Activated B cell treated with CpG ODN at 0.5 μM for 24 hours (primary cell): ENCODE results near the gene ICE1. TPM values are rescaled to one million over a fixed set of nuclear protein-coding genes. Genes with fewer than 3 reads are reported as not detected.

Source experiments
- ATAC-seq: fragments of 200-7000 bp; cut with Tn5 transposase; one replicate; pipeline ENCODE4 v1.10.0; 2021; ENCODE audit warnings: low read depth, mild to moderate bottlenecking, moderate library complexity
- CTCF ChIA-PET: fragments of 350-600 bp; sonication (Branson Sonifier 250); formaldehyde crosslinking; loops from one replicate; lab custom pipeline; 2021; ENCODE audit warnings: antibody characterized with exemption; lab: Charles Lee
- POLR2A ChIA-PET: fragments of 350-600 bp; sonication (Branson Sonifier 250); formaldehyde crosslinking; loops from one replicate; lab custom pipeline; 2021; ENCODE audit warnings: antibody characterized with exemption; lab: Charles Lee
- DNase-seq: peaks from one replicate; pipeline ENCODE4 v3.0.0; 2022
- H3K27ac Mint-ChIP-seq: one replicate; pipeline ENCODE4 v1.8.0; 2020; ENCODE audit warnings: mixed read lengths
- H3K27me3 Mint-ChIP-seq: one replicate; pipeline ENCODE4 v1.8.0; 2021; ENCODE audit warnings: mixed read lengths
- H3K36me3 Mint-ChIP-seq: one replicate; pipeline ENCODE4 v1.8.0; 2021; ENCODE audit warnings: low read depth, mixed read lengths
- H3K4me1 Mint-ChIP-seq: one replicate; pipeline ENCODE4 v1.8.0; 2021; ENCODE audit warnings: mixed read lengths
- H3K4me3 Mint-ChIP-seq: one replicate; pipeline ENCODE4 v1.8.0; 2020; ENCODE audit warnings: mild to moderate bottlenecking, mixed read lengths
- H3K9me3 Mint-ChIP-seq: one replicate; pipeline ENCODE4 v1.8.0; 2020; ENCODE audit warnings: mixed read lengths
- CTCF ChIP-seq: fragments of 200-600 bp; IDR thresholded peaks from one replicate; pipeline ENCODE4 v1.8.0; 2022; ENCODE audit warnings: antibody characterized with exemption, mild to moderate bottlenecking
- intact Hi-C: fragments of 100-400 bp; cut with micrococcal nuclease; formaldehyde crosslinking; loops from one replicate; pipeline ENCODE4 v1.15.1; 2024
- total RNA-seq: library from RNA; stranded (reverse); gene quantifications from 2 replicates; pipeline ENCODE4 v1.2.3, GENCODE V29; 2022

Gene ICE1
- total RNA-seq, 1 donor from 2014 or later, result 36.8 TPM

GRCh38 chr5:5454391-5454790 lies 31.9 kb downstream of the ICE1 start:
- ChIA-PET CTCF (no interaction called here), POLR2A (no interaction called here)
- TF ChIP-seq CTCF, result no peak
- intact Hi-C loops, result no loop called here
- DNase-seq, result no peak
- H3K4me3 Mint-ChIP-seq, result no peak overlapping the region
- ATAC-seq, result no peak
- H3K9me3 Mint-ChIP-seq, result no peaks in the 10 kb centered on the region
- peaks cover 84% of the 10 kb centered on the region for H3K36me3 Mint-ChIP-seq
- no peaks in the 10 kb centered on the region for H3K27me3 Mint-ChIP-seq
- no peak overlapping the region for H3K27ac Mint-ChIP-seq
- no peaks in the 10 kb centered on the region for H3K4me1 Mint-ChIP-seq

- Mint-ChIP-seq H3K4me3 (no peak overlapping the region), H3K27me3 (no peaks in the 10 kb centered on the region), H3K4me1 (no peaks in the 10 kb centered on the region), H3K27ac (no peak overlapping the region), H3K36me3 (peaks cover 87% of the 10 kb centered on the region), H3K9me3 (no peaks in the 10 kb centered on the region)
- DNase-seq (no peak), ATAC-seq (no peak)
- POLR2A ChIA-PET, result no interaction called here
- TF ChIP-seq CTCF, result no peak
- intact Hi-C loops, result no loop called here
- CTCF ChIA-PET, result no interaction called here
Observed at GRCh38 chr5:5456858-5457257, 34.4 kb downstream of the ICE1 start.

DNA sequence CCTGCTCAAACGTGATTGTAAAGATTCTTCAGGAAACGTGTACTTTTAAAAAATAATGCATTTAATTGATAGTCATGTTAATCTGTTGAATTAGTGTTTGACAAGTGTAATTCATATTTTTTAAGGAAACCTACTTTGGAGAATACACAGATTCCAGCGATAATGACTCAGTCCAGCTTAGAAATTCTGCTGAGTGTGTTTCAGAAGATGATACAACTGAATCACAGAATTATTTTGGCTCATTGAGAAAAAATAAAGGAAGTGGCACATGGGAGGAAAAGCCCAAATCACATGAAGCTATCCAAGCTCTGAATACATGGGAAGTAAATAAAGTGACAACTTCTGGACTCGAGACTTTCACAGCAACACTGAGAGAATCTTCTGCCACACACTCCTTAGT lies 37.8 kb downstream of the ICE1 start:
- H3K9me3 Mint-ChIP-seq, result no peaks in the 10 kb centered on the region
- H3K27me3 Mint-ChIP-seq, result no peaks in the 10 kb centered on the region
- CTCF ChIA-PET, result no interaction called here
- intact Hi-C loops, result no loop called here
- peaks cover 95% of the 10 kb centered on the region for H3K36me3 Mint-ChIP-seq
- POLR2A ChIA-PET, result no interaction called here
- DNase-seq (no peak), ATAC-seq (no peak)
- H3K27ac Mint-ChIP-seq, result no peak overlapping the region
- no peak overlapping the region for H3K4me3 Mint-ChIP-seq
- H3K4me1 Mint-ChIP-seq, result no peaks in the 10 kb centered on the region
- TF ChIP-seq CTCF, result no peak

GRCh38 chr5:5461012-5461411 lies 38.5 kb downstream of the ICE1 start:
- Mint-ChIP-seq H3K9me3 (no peaks in the 10 kb centered on the region), H3K4me1 (no peaks in the 10 kb centered on the region), H3K27me3 (no peaks in the 10 kb centered on the region), H3K36me3 (peaks cover 93% of the 10 kb centered on the region), H3K4me3 (no peak overlapping the region), H3K27ac (no peak overlapping the region)
- no peak for TF ChIP-seq CTCF
- ChIA-PET CTCF (no interaction called here), POLR2A (no interaction called here)
- ATAC-seq (no peak), DNase-seq (no peak)
- intact Hi-C loops, result no loop called here

DNA sequence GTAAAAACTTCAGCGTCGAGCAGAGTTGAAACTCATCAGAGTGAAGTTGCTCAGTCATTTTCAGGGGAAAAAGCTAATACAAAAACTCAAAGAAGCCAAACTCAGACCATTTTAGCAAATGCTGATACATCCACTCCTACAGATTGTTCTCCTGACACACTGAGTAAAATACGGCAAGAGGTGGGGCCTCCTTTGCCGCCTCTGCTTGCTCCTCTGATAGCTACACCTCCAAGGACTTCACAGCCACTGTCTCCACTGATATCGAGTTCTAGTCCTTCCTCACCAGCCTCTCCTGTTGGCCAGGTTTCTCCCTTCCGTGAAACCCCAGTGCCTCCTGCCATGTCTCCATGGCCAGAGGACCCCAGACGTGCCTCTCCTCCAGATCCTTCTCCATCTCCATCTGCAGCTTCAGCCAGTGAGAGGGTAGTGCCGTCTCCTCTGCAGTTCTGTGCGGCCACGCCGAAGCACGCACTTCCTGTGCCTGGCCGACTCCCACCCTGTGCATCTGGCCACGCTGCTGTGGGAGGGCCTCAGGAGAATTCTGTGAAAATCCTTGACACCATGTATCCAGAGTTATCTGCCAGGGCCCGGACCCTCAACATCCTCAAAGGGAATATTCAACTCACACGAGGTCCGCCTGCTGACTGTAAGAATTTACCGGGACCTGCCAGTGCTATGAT lies 41.7 kb downstream of the ICE1 start:
- intact Hi-C loops, result no loop called here
- Mint-ChIP-seq H3K4me3 (no peak overlapping the region), H3K27ac (no peak overlapping the region), H3K27me3 (no peaks in the 10 kb centered on the region), H3K36me3 (peaks cover 90% of the 10 kb centered on the region), H3K4me1 (no peaks in the 10 kb centered on the region), H3K9me3 (no peaks in the 10 kb centered on the region)
- ATAC-seq, result no peak
- POLR2A ChIA-PET, result no interaction called here
- TF ChIP-seq CTCF, result no peak
- CTCF ChIA-PET, result no interaction called here
- DNase-seq, result no peak
